Stimulated activated CD4-positive, alpha-beta T cell treated with anti-CD3 and anti-CD28 coated beads, Interleukin-12 subunit alpha, Interleukin-12 subunit beta, amount 100 ng/mL, for 4 hours (primary cell): ENCODE measurements around the gene STMND1.
"Not testable (repeated sequence)": the region's sequence is repeated elsewhere in the genome, so short reads cannot be mapped to it uniquely, and the experiment has no call there.

ENCODE experiments used
- DNase-seq: peaks from one replicate; pipeline ENCODE4 v3.0.0-alpha.2; 2020

Gene STMND1

GRCh38 chr6:17101422-17102257 is at the start of gene STMND1:
Gene STMND1 (plus strand): TSS chr6:17102050. CDS start chr6:17102258, 208 bp downstream.
- DNase-seq = no peak

GRCh38 chr6:17054647-17055046 is 47.2 kb upstream of the STMND1 start:
- DNase-seq = no peak

GRCh38 chr6:17057322-17057721 is 44.5 kb upstream of the STMND1 start:
- DNase-seq = no peak

- DNase-seq = no peak
Measured at GRCh38 chr6:17058550-17058949, 43.3 kb upstream of the STMND1 start.

GRCh38 chr6:17059022-17059421 is 42.8 kb upstream of the STMND1 start:
- DNase-seq = no peak

GRCh38 chr6:17059850-17060249 is 42.0 kb upstream of the STMND1 start:
- no peak for DNase-seq

- no peak for DNase-seq
Measured at GRCh38 chr6:17061097-17061496, 40.8 kb upstream of the STMND1 start.

GRCh38 chr6:17062871-17063440 is 38.9 kb upstream of the STMND1 start:
- no peak for DNase-seq

- DNase-seq = no peak
Measured at GRCh38 chr6:17064975-17065374, 36.9 kb upstream of the STMND1 start.

GRCh38 chr6:17066610-17067009 is 35.2 kb upstream of the STMND1 start:
- no peak for DNase-seq

GRCh38 chr6:17068972-17069371 is 32.9 kb upstream of the STMND1 start:
- not testable (repeated sequence) for DNase-seq

GRCh38 chr6:17070400-17070799 is 31.4 kb upstream of the STMND1 start:
- DNase-seq = not testable (repeated sequence)

GRCh38 chr6:17073596-17073995 is 28.3 kb upstream of the STMND1 start:
- not testable (repeated sequence) for DNase-seq

- no peak for DNase-seq
Measured at GRCh38 chr6:17081273-17081672, 20.6 kb upstream of the STMND1 start.

GRCh38 chr6:17081860-17082508 is 19.9 kb upstream of the STMND1 start:
- no peak for DNase-seq

GRCh38 chr6:17083397-17083796 is 18.5 kb upstream of the STMND1 start:
- no peak for DNase-seq

- DNase-seq = no peak
Measured at GRCh38 chr6:17086469-17086868, 15.4 kb upstream of the STMND1 start.

- no peak for DNase-seq
Measured at GRCh38 chr6:17088091-17088611, 13.7 kb upstream of the STMND1 start.

- no peak for DNase-seq
Measured at GRCh38 chr6:17091122-17091521, 10.7 kb upstream of the STMND1 start.

GRCh38 chr6:17093686-17094085 is 8.2 kb upstream of the STMND1 start:
- DNase-seq = no peak

- DNase-seq = no peak
Measured at GRCh38 chr6:17096096-17096495, 5.8 kb upstream of the STMND1 start.

GRCh38 chr6:17096652-17097051 is 5.2 kb upstream of the STMND1 start:
- DNase-seq = no peak

- DNase-seq = no peak
Measured at GRCh38 chr6:17097982-17098381, 3.9 kb upstream of the STMND1 start.

GRCh38 chr6:17098538-17098937 is 3.3 kb upstream of the STMND1 start:
- no peak for DNase-seq
